ENCODE data around the gene NFATC1.

DNA sequence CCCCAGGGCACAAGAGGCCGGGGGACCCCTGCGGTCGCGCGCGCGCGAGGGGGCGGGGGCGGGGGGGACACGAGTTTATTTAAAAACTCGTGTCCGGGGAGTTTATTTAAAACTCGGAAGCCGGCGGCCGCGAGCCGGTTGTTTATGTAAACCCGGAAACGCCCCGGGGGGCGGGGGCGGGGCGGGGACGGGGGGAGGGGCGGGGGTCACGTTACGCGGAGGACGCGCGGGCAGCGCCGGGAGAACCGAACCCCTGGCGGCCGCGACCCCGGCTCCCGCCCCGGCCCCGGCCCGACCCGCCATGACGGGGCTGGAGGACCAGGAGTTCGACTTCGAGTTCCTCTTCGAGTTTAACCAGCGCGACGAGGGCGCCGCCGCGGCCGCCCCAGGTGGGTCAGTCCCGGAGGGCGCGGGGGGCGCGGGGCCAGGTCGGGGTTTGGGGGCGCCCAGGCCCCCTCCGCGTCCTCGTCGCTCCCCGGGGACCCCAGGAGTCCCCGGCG, 4.4 kb downstream of the NFATC1 start:
- TF ChIP-seq, protein P1, sequence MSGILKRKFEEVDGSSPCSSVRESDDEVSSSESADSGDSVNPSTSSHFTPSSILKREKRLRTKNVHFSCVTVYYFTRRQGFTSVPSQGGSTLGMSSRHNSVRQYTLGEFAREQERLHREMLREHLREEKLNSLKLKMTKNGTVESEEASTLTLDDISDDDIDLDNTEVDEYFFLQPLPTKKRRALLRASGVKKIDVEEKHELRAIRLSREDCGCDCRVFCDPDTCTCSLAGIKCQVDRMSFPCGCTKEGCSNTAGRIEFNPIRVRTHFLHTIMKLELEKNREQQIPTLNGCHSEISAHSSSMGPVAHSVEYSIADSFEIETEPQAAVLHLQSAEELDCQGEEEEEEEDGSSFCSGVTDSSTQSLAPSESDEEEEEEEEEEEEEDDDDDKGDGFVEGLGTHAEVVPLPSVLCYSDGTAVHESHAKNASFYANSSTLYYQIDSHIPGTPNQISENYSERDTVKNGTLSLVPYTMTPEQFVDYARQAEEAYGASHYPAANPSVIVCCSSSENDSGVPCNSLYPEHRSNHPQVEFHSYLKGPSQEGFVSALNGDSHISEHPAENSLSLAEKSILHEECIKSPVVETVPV (CRISPR knock-in tag; IDR thresholded peaks at IDR 0.05), result no peak
- TF ChIP-seq, protein P2, sequence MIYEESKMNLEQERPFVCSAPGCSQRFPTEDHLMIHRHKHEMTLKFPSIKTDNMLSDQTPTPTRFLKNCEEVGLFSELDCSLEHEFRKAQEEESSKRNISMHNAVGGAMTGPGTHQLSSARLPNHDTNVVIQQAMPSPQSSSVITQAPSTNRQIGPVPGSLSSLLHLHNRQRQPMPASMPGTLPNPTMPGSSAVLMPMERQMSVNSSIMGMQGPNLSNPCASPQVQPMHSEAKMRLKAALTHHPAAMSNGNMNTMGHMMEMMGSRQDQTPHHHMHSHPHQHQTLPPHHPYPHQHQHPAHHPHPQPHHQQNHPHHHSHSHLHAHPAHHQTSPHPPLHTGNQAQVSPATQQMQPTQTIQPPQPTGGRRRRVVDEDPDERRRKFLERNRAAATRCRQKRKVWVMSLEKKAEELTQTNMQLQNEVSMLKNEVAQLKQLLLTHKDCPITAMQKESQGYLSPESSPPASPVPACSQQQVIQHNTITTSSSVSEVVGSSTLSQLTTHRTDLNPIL (CRISPR knock-in tag; IDR thresholded peaks at IDR 0.05; ENCODE audit: low read depth), result no peak
- TF ChIP-seq ARNTL (CRISPR knock-in tag; IDR thresholded peaks at IDR 0.05; ENCODE audit: borderline replicate concordance, low read depth), result no peak
- TF ChIP-seq, protein P3, sequence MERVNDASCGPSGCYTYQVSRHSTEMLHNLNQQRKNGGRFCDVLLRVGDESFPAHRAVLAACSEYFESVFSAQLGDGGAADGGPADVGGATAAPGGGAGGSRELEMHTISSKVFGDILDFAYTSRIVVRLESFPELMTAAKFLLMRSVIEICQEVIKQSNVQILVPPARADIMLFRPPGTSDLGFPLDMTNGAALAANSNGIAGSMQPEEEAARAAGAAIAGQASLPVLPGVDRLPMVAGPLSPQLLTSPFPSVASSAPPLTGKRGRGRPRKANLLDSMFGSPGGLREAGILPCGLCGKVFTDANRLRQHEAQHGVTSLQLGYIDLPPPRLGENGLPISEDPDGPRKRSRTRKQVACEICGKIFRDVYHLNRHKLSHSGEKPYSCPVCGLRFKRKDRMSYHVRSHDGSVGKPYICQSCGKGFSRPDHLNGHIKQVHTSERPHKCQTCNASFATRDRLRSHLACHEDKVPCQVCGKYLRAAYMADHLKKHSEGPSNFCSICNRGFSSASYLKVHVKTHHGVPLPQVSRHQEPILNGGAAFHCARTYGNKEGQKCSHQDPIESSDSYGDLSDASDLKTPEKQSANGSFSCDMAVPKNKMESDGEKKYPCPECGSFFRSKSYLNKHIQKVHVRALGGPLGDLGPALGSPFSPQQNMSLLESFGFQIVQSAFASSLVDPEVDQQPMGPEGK (CRISPR knock-in tag; IDR thresholded peaks at IDR 0.05; ENCODE audit: borderline replicate concordance), result no peak
